Transverse colon (tissue), 4 donors: ENCODE measurements around the gene RBFOX2.

Experiments
- EP300 ChIP-seq: sonication (generic); formaldehyde crosslinking; IDR thresholded peaks from one replicate; pipeline ENCODE4 v1.6.1; 2017; ENCODE audit warnings: antibody characterized with exemption, low read depth
- POLR2A ChIP-seq: fragments of 450-650 bp; IDR thresholded peaks from one replicate; pipeline ENCODE4 v1.6.1; 2016; ENCODE audit warnings: antibody characterized with exemption, mild to moderate bottlenecking, moderate library complexity
- POLR2AphosphoS5 ChIP-seq, 3 donors: sonication (generic); formaldehyde crosslinking; IDR thresholded peaks; one replicate each; pipeline ENCODE4 v1.6.1; 2016; ENCODE audit warnings: antibody characterized with exemption in 3 of 3
- TF ChIP-seq, protein P1 (sequence below), 5 experiments: fragments of 200-600 bp in 3 of 5; fragments of 450-650 bp in 2 of 5; sonication (generic) in 3 of 5; IDR thresholded peaks; 1 replicate in 2 of 5; 2 replicates in 3 of 5; pipeline ENCODE4 v1.5.1; 2016 to 2017; ENCODE audit warnings: antibody characterized with exemption in 5 of 5, inconsistent platforms in 3 of 5, mild to moderate bottlenecking in 2 of 5, moderate library complexity in 1 of 5

DNA sequence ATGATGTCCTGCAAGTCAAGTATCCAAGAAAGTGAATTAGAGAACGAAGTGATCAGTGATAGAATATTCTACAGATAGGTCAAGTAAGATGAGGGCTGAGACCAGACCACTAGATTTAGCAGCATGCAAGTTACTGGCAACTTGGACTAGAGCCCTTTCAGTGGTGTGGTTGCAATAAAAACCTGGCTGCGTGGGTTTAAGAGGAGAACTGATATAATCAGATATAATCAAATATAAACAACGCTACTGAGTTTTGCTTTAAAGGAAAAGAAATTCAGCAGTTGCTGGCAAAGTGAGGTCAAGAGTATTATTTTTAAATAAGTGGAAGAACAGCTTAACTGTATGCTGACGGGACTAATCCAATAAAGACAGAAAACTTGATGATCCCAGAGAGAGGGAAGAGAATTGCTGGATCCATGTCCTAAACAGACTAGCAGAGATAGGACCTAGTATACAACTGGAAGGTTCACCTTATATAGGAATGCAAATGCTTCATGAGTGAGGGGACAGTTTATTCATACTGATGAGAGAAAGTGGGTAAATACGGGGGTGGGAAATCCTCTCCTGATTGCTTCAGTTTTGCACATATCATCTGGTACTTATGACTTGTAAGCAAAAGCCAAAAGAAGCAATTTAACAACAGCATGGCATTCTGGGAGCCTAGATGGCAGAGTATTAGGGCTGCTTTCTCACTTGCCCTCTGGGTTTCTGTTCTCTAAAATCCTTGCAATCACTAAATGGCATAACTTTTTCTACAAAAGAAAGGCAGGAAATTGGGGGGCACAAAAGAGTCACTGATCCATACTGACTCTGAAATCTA is 146.2 kb downstream of the RBFOX2 start:
- TF ChIP-seq, protein P1, sequence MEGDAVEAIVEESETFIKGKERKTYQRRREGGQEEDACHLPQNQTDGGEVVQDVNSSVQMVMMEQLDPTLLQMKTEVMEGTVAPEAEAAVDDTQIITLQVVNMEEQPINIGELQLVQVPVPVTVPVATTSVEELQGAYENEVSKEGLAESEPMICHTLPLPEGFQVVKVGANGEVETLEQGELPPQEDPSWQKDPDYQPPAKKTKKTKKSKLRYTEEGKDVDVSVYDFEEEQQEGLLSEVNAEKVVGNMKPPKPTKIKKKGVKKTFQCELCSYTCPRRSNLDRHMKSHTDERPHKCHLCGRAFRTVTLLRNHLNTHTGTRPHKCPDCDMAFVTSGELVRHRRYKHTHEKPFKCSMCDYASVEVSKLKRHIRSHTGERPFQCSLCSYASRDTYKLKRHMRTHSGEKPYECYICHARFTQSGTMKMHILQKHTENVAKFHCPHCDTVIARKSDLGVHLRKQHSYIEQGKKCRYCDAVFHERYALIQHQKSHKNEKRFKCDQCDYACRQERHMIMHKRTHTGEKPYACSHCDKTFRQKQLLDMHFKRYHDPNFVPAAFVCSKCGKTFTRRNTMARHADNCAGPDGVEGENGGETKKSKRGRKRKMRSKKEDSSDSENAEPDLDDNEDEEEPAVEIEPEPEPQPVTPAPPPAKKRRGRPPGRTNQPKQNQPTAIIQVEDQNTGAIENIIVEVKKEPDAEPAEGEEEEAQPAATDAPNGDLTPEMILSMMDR (IDR thresholded peaks at IDR 0.05), result no peak
- TF ChIP-seq POLR2AphosphoS5 (IDR thresholded peaks at IDR 0.05) (no peak), POLR2A (no peak), EP300 (no peak)
